GM06990 (cell line): ENCODE data around the gene ACTN1.

ENCODE experiments used
- DNase-seq: peaks from one replicate; pipeline ENCODE4 v3.0.0-alpha.2; 2011; ENCODE audit not compliant: insufficient read length; ENCODE audit errors: extremely low read depth
- H3K27me3 ChIP-seq: replicated peaks from 2 replicates; pipeline ENCODE4 v1.6.0; 2011; ENCODE audit warnings: low read length; ENCODE audit not compliant: control insufficient read depth, insufficient read depth
- H3K36me3 ChIP-seq: 2 replicates; pipeline ENCODE4 v1.5.1; 2011; ENCODE audit warnings: low read length; ENCODE audit not compliant: control insufficient read depth, insufficient read depth
- H3K4me3 ChIP-seq: replicated peaks from 2 replicates; pipeline ENCODE4 v1.5.1; 2011; ENCODE audit warnings: low read depth, mild to moderate bottlenecking, control low read depth, low read length
- TF ChIP-seq, protein P1 (sequence below): IDR thresholded peaks from 2 replicates; pipeline ENCODE4 v1.5.1; 2011; ENCODE audit warnings: low read length, control low read depth, mild to moderate bottlenecking, inconsistent platforms; ENCODE audit not compliant: insufficient read depth, poor library complexity, severe bottlenecking

Gene ACTN1

GRCh38 chr14:68944162-68944561 is 34.9 kb downstream of the ACTN1 start:
- DNase-seq = no peak
- H3K27me3 ChIP-seq = no peaks in the 10 kb centered on the region
- no peak overlapping the region for H3K4me3 ChIP-seq
- TF ChIP-seq, protein P1, sequence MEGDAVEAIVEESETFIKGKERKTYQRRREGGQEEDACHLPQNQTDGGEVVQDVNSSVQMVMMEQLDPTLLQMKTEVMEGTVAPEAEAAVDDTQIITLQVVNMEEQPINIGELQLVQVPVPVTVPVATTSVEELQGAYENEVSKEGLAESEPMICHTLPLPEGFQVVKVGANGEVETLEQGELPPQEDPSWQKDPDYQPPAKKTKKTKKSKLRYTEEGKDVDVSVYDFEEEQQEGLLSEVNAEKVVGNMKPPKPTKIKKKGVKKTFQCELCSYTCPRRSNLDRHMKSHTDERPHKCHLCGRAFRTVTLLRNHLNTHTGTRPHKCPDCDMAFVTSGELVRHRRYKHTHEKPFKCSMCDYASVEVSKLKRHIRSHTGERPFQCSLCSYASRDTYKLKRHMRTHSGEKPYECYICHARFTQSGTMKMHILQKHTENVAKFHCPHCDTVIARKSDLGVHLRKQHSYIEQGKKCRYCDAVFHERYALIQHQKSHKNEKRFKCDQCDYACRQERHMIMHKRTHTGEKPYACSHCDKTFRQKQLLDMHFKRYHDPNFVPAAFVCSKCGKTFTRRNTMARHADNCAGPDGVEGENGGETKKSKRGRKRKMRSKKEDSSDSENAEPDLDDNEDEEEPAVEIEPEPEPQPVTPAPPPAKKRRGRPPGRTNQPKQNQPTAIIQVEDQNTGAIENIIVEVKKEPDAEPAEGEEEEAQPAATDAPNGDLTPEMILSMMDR = no peak
- H3K36me3 ChIP-seq = no peaks in the 10 kb centered on the region

DNA sequence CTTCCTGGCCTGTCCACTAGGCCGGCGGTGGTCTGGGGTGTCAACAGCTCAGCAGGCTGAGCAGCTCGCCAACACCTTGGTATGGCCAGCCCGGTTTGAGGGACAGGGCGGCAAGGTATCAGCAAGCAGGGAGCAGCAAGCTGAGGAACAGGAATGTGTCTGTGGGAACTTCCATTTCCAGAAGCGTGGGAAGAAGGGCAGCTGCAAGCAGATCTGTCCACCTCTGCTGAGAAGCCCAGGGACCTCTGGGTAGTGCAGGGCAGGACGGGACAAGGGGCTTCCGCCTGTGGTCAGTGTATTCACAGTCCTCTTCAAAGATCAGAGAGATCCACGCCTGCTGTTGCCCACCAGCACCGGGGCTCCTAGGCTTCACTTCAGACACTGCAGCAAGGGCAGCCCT is 36.0 kb downstream of the ACTN1 start:
- Histone ChIP-seq H3K4me3 (no peak overlapping the region), H3K27me3 (no peaks in the 10 kb centered on the region), H3K36me3 (no peaks in the 10 kb centered on the region)
- no peak for DNase-seq
- TF ChIP-seq, protein P1 = no peak

DNA sequence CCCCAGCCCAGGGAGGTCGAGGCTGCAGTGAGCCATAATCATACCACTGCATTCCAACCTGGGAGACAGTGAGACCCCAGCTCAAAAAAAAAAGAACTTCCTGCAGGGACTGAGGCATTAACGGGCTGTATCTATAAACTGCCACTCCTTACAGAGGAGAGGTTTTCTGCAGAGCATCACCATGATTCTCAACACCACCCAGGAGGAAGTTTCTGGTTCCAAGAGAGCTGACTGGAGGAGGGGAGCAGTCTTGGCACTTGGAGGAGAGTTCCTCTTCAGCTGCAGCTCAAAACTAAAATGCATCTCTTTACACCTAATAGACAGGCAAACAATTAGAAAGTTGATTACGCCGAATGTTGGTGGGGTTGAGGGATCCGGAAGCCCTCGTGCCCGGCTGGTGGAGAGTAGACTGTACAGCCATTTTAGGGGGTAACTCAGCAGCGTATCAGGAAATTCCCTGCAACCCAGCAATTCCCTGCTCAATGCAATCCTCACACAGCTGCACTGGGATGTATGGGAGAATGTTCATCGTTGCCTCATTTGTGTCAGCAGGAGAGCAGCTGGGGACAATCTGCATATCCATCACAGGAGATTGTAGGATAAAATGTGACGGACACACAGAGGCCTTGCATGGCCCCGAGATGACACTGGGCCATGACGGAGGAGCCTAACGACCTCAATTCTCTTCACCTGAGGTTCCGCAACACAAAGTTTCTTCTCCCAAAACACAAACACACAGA is 36.6 kb downstream of the ACTN1 start:
- no peak overlapping the region for H3K4me3 ChIP-seq
- no peak for DNase-seq
- no peaks in the 10 kb centered on the region for H3K27me3 ChIP-seq
- no peaks in the 10 kb centered on the region for H3K36me3 ChIP-seq
- TF ChIP-seq, protein P1 = no peak

GRCh38 chr14:68941820-68942219 is 37.3 kb downstream of the ACTN1 start:
- DNase-seq = no peak
- Histone ChIP-seq H3K36me3 (no peaks in the 10 kb centered on the region), H3K27me3 (no peaks in the 10 kb centered on the region), H3K4me3 (no peak overlapping the region)
- TF ChIP-seq, protein P1 = no peak

- Histone ChIP-seq H3K27me3 (no peaks in the 10 kb centered on the region), H3K4me3 (no peak overlapping the region), H3K36me3 (no peaks in the 10 kb centered on the region)
- TF ChIP-seq, protein P1 = no peak
- no peak for DNase-seq
Observed at GRCh38 chr14:68940614-68941185, 38.4 kb downstream of the ACTN1 start.
